HepG2 (cell line): ENCODE results near the gene OPA3. TPM values are rescaled to one million over a fixed set of nuclear protein-coding genes. Genes with fewer than 3 reads are reported as not detected.

Experiments used
- ATF6 ChIP-seq: sonication (generic); formaldehyde crosslinking; conservative IDR thresholded peaks from 2 replicates; pipeline ENCODE4 v1.4.0; 2020; ENCODE audit warnings: missing genetic modification reagents
- CC2D1A ChIP-seq: sonication (generic); formaldehyde crosslinking; IDR thresholded peaks from 2 replicates; pipeline ENCODE4 v1.8.1; 2023; ENCODE audit warnings: mild to moderate bottlenecking, missing genetic modification reagents
- FIP1L1 ChIP-seq: fragments of 200-400 bp; formaldehyde crosslinking; IDR thresholded peaks from 2 replicates; pipeline ENCODE4 v1.6.1; 2018; ENCODE audit warnings: low read depth, mild to moderate bottlenecking, low read length, moderate library complexity, borderline replicate concordance; ENCODE audit not compliant: insufficient read depth
- HHEX ChIP-seq: IDR thresholded peaks from 2 replicates; pipeline ENCODE4 v1.6.1; 2016; ENCODE audit warnings: control low read depth
- HMGA1 ChIP-seq: sonication (generic); formaldehyde crosslinking; conservative IDR thresholded peaks from 2 replicates; pipeline ENCODE4 v1.4.0; 2020; ENCODE audit warnings: missing genetic modification reagents
- MED1 ChIP-seq: sonication (generic); formaldehyde crosslinking; IDR thresholded peaks from 2 replicates; pipeline ENCODE4 v1.4.0; 2020; ENCODE audit warnings: missing genetic modification reagents
- MYPOP ChIP-seq: sonication (generic); formaldehyde crosslinking; IDR thresholded peaks from 2 replicates; pipeline ENCODE4 v1.8.1; 2023; ENCODE audit warnings: mild to moderate bottlenecking, moderate library complexity, missing genetic modification reagents
- NCOR1 ChIP-seq: fragments of 200-600 bp; sonication (generic); IDR thresholded peaks from 2 replicates; pipeline ENCODE4 v1.7.0; 2017; ENCODE audit warnings: antibody characterized with exemption, low read length, borderline replicate concordance
- NFKBIZ ChIP-seq: IDR thresholded peaks from 2 replicates; pipeline ENCODE4 v1.6.1; 2018; ENCODE audit warnings: missing genetic modification reagents, missing compliant biosample characterization
- PLRG1 ChIP-seq: fragments of 450-650 bp; conservative IDR thresholded peaks from 2 replicates; pipeline ENCODE4 v1.6.1; 2016
- RBFOX2 ChIP-seq: fragments of 200-400 bp; formaldehyde crosslinking; IDR thresholded peaks from 2 replicates; pipeline ENCODE4 v1.6.1; 2017; ENCODE audit warnings: low read depth, mild to moderate bottlenecking, low read length
- SMAD1 ChIP-seq: sonication (generic); formaldehyde crosslinking; IDR thresholded peaks from 2 replicates; pipeline ENCODE4 v1.4.0; 2020; ENCODE audit warnings: missing genetic modification reagents, low read depth, mild to moderate bottlenecking, borderline replicate concordance
- SRY ChIP-seq: sonication (generic); formaldehyde crosslinking; IDR thresholded peaks from 2 replicates; pipeline ENCODE4 v1.8.0; 2022; ENCODE audit warnings: mild to moderate bottlenecking, missing genetic modification reagents
- STAG1 ChIP-seq: sonication (generic); formaldehyde crosslinking; IDR thresholded peaks from 2 replicates; pipeline ENCODE4 v1.4.0; 2020; ENCODE audit warnings: missing genetic modification reagents
- TCF7 ChIP-seq: sonication (generic); IDR thresholded peaks from 2 replicates; pipeline ENCODE4 v1.6.1; 2016; ENCODE audit warnings: antibody characterized with exemption, low read depth
- ZBTB26 ChIP-seq: IDR thresholded peaks from 2 replicates; pipeline ENCODE4 v1.6.1; 2016; ENCODE audit warnings: missing compliant biosample characterization, missing genetic modification reagents, borderline replicate concordance
- ZIK1 ChIP-seq: sonication (generic); formaldehyde crosslinking; IDR thresholded peaks from 2 replicates; pipeline ENCODE4 v1.5.0; 2020; ENCODE audit warnings: mild to moderate bottlenecking, low read depth, missing genetic modification reagents, borderline replicate concordance
- ZNF224 ChIP-seq: sonication (generic); formaldehyde crosslinking; IDR thresholded peaks from 2 replicates; pipeline ENCODE4 v1.5.0; 2020; ENCODE audit warnings: mild to moderate bottlenecking, missing genetic modification reagents
- ZNF331 ChIP-seq: sonication (generic); formaldehyde crosslinking; IDR thresholded peaks from 2 replicates; pipeline ENCODE4 v1.4.0; 2020; ENCODE audit warnings: missing genetic modification reagents
- ZNF33A ChIP-seq: sonication (generic); formaldehyde crosslinking; IDR thresholded peaks from 2 replicates; pipeline ENCODE4 v1.5.1; 2020; ENCODE audit warnings: missing genetic modification reagents, mild to moderate bottlenecking, moderate library complexity, borderline replicate concordance
- ZNF34 ChIP-seq: sonication (generic); formaldehyde crosslinking; IDR thresholded peaks from 2 replicates; pipeline ENCODE4 v1.4.0; 2020; ENCODE audit warnings: mild to moderate bottlenecking, missing genetic modification reagents, borderline replicate concordance
- ZNF556 ChIP-seq: sonication (generic); formaldehyde crosslinking; IDR thresholded peaks from 2 replicates; pipeline ENCODE4 v1.4.0; 2020; ENCODE audit warnings: mild to moderate bottlenecking, missing genetic modification reagents, borderline replicate concordance
- ZNF644 ChIP-seq: IDR thresholded peaks from 2 replicates; pipeline ENCODE4 v1.6.1; 2016; ENCODE audit warnings: low read depth
- ZNF724P ChIP-seq: sonication (generic); formaldehyde crosslinking; IDR thresholded peaks from 2 replicates; pipeline ENCODE4 v1.8.0; 2022; ENCODE audit warnings: missing genetic modification reagents, borderline replicate concordance
- ZNF766 ChIP-seq: sonication (generic); formaldehyde crosslinking; IDR thresholded peaks from 2 replicates; pipeline ENCODE4 v1.5.0; 2020; ENCODE audit warnings: missing genetic modification reagents, borderline replicate concordance
- ZNF777 ChIP-seq: sonication (generic); formaldehyde crosslinking; IDR thresholded peaks from 2 replicates; pipeline ENCODE4 v1.4.0; 2020; ENCODE audit warnings: missing genetic modification reagents
- ZNF816 ChIP-seq: sonication (generic); formaldehyde crosslinking; IDR thresholded peaks from 2 replicates; pipeline ENCODE4 v1.8.0; 2022; ENCODE audit warnings: missing genetic modification reagents, mild to moderate bottlenecking, borderline replicate concordance
- polyA plus RNA-seq, 8 experiments: library from polyadenylated mRNA; depleted of rRNA in 3 of 8; stranded (reverse) in 7 of 8; unstranded in 1 of 8; fragments of >200 nt; fragmentation: Illumina TruSeq in 4 of 8; extraction: Trizol in 4 of 8; gene quantifications; 2 replicates each; pipeline versions ENCODE4 v1.2.1 to v1.2.3, GENCODE V29; 2011 to 2016; ENCODE audit warnings: low read depth in 4 of 8, missing spikeins in 1 of 8, mixed read lengths in 1 of 8; ENCODE audit not compliant: insufficient read depth in 1 of 8
- total RNA-seq, 5 experiments: library from RNA; depleted of rRNA; stranded (reverse); fragments of >200 nt; fragmentation: Illumina TruSeq; extraction: Trizol; gene quantifications; 2 replicates each; pipeline ENCODE4 v1.2.3, GENCODE V29; 2016; ENCODE audit warnings: low read depth in 1 of 5

The OPA3 gene
- total and polyA plus RNA-seq, 2 of the 13 experiments (the other 11 are each of a cell fraction or from before 2014, with no cell fraction given): 8.3 to 17.7 TPM

GRCh38 chr19:45607071-45608029 lies 22.7 kb upstream of the OPA3 start (continued):
- TF ChIP-seq ZIK1 (CRISPR knock-in tag) (no peak), TCF7 (peak; percentile 66; the same call in 1 of the 2 replicates), ZNF816 (CRISPR knock-in tag) (no peak), ZNF224 (CRISPR knock-in tag) (no peak), ZNF34 (CRISPR knock-in tag) (no peak), ZNF644 (CRISPR knock-in tag) (0 out of 2 replicates have a peak, but pooled peaks have one; percentile 37), FIP1L1 (no peak), ZNF766 (no peak), SMAD1 (CRISPR knock-in tag) (no peak), ATF6 (no peak), ZNF777 (CRISPR knock-in tag) (no peak), HMGA1 (CRISPR knock-in tag) (no peak), CC2D1A (CRISPR knock-in tag) (no peak), ZNF33A (CRISPR knock-in tag) (no peak), STAG1 (peak; percentile 66), NCOR1 (no peak), ZNF556 (CRISPR knock-in tag) (no peak), PLRG1 (no peak), HHEX (CRISPR knock-in tag) (no peak), ZNF724P (CRISPR knock-in tag) (no peak), ZBTB26 (CRISPR knock-in tag) (0 out of 2 replicates have a peak, but pooled peaks have one; percentile 19), SRY (CRISPR knock-in tag) (no peak), RBFOX2 (no peak), MED1 (CRISPR knock-in tag) (0 out of 2 replicates have a peak, but pooled peaks have one; percentile 11), MYPOP (CRISPR knock-in tag) (no peak), NFKBIZ (CRISPR knock-in tag) (no peak; the same call in 1 of the 2 replicates), ZNF331 (CRISPR knock-in tag) (0 out of 2 replicates have a peak, but pooled peaks have one; percentile 32)
